Adrenal gland (tissue), 12 donors: ENCODE data around the gene RASSF1. TPM values are rescaled to one million over a fixed set of nuclear protein-coding genes. Genes with fewer than 3 reads are reported as not detected.

Source experiments
- DNase-seq, 7 donors: peaks; one replicate each; pipeline ENCODE4 v3.0.0-alpha.2; 2019 to 2020
- H3K27ac ChIP-seq, 5 donors: fragments of 200-600 bp; sonication (generic) in 4 of 5; 1 replicate in 3 of 5; 2 replicates in 2 of 5; pipeline versions ENCODE4 v1.5.1 to v1.8.0; 2016 to 2020; ENCODE audit warnings: mild to moderate bottlenecking in 1 of 5
- H3K27me3 ChIP-seq: fragments of 200-600 bp; 2 replicates; pipeline ENCODE4 v1.8.0; 2021
- H3K36me3 ChIP-seq, 2 donors: fragments of 200-600 bp; replicated peaks in 1 of 2; 1 replicate in 1 of 2; 2 replicates in 1 of 2; pipeline versions ENCODE4 v1.5.1 to v1.8.0; 2018 to 2022
- H3K4me1 ChIP-seq, 2 donors: fragments of 200-600 bp; replicated peaks in 1 of 2; 1 replicate in 1 of 2; 2 replicates in 1 of 2; pipeline versions ENCODE4 v1.5.1 to v1.8.0; 2018 to 2021
- H3K4me3 ChIP-seq, 4 donors: fragments of 200-600 bp; sonication (generic) in 3 of 4; one replicate each; pipeline ENCODE4 v1.5.1; 2016 to 2018
- H3K9me3 ChIP-seq, 3 donors: fragments of 200-600 bp; sonication (generic) in 1 of 3; replicated peaks in 1 of 3; 1 replicate in 2 of 3; 2 replicates in 1 of 3; pipeline versions ENCODE4 v1.5.1 to v1.8.0; 2016 to 2021
- POLR2A ChIP-seq, 2 donors: fragments of 450-650 bp; IDR thresholded peaks; one replicate each; pipeline ENCODE4 v1.6.1; 2017; ENCODE audit warnings: antibody characterized with exemption in 2 of 2, mild to moderate bottlenecking in 2 of 2, moderate library complexity in 1 of 2
- WGBS, 4 donors: extraction: QIAGEN DNeasy Blood & Tissue Kit in 2 of 4; methylation state at CpG; one replicate each; pipeline versions ENCODE4 v1.1.5 to v1.1.7; 2013 to 2017; 5-methylcytosine and 5-hydroxymethylcytosine counted together
- intact Hi-C, 2 donors: fragments of 100-400 bp; cut with DNase I; formaldehyde crosslinking; loops; one replicate each; pipeline versions ENCODE4 v1.14.1 to v1.15.0; 2022 to 2023
- polyA plus RNA-seq, 3 donors: library from polyadenylated mRNA; stranded (reverse); fragments of 200-250 nt in 2 of 3; fragments of 350-450 nt in 1 of 3; fragmentation: Illumina TruSeq in 1 of 3; extraction: RNeasy Lipid Tissue Mini Kit (QIAGEN cat#74804) in 1 of 3; gene quantifications; one replicate each; pipeline ENCODE4 v1.2.3, GENCODE V29; 2013 to 2014
- total RNA-seq, 9 donors: library from RNA; depleted of rRNA in 4 of 9; stranded (reverse); fragments of >200 nt in 4 of 9; fragments of 120-200 nt in 1 of 9; fragmentation: NEBNext Ultra II Directional in 1 of 9; extraction: Animal tissue kit (Norgen Biotek cat#: 25700) in 1 of 9; gene quantifications; one replicate each; pipeline versions ENCODE4 v1.1.0 to v1.2.4, GENCODE V29; 2013 to 2023
- TF ChIP-seq, protein P1 (sequence below), 6 experiments: fragments of 450-650 bp in 4 of 6; fragments of 200-600 bp in 2 of 6; sonication (generic) in 1 of 6; IDR thresholded peaks; 1 replicate in 5 of 6; 2 replicates in 1 of 6; pipeline versions ENCODE4 v1.5.1 to v1.8.0; 2016 to 2021; ENCODE audit warnings: antibody characterized with exemption in 6 of 6, mild to moderate bottlenecking in 2 of 6, moderate library complexity in 1 of 6
- donor health status: healthy with polysubstance abuse.
- donor health status: Bipolar disorder and iron deficiency.
- donor health status: DM: yes; HTN: yes; CAD: no.
- donor health status: DM: no; HTN: no; CAD: no.
- donor health status: DM: no; HTN: no; CAD: no.
- donor health status: DM: yes; HTN: yes; CAD: no.

The RASSF1 gene
- total and polyA plus RNA-seq, 12 donors, result 9.6 to 27.4 (median 14.7) TPM

DNA sequence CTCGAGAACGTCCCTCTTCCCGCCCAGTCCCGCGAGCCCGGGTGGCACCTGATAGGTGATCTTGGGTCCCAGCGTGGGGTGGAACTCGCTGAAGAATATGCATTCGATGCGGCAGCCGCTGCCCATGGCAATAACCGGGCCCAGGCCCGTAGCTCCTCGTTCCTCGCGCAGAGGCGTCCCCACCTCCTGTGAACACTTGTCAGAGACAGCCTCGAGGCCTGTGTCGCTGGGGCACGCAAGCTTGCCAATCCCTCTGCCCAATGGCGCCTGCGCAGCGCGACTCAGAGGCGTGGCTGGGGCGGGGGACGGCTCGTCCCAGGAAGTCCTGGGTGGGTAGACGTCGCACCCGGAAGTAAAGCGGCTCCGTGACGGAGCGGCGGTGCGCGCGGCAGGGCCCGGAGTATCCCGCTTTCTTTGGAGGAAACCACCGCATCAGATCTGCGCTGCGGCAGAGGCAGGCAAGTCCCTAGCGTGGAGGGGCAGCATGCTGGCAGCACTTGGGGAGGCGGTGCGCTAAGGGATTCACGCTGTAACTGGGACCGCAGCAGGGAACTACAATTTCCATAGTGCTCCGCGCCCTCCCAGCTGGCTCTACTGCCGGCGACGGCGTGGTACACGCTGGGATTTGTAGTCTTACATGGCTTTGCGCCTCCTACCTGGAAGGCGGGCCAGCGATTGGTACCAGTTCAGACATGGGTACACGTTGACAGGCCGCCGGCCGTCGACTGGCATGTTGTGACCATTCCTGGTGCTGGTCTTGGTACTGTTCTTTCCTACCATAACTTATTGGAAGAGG, 10.1 kb upstream of the RASSF1 start, which contains the start of the genes CYB561D2 and NPRL2:
Gene CYB561D2, plus strand, starts transcription at position 336 of the 796 bp plus-strand sequence. CDS start 572 bp downstream, outside the sequence.
Gene NPRL2, minus strand, starts transcription at position 249 of the 796 bp plus-strand sequence. Its CDS starts 123 bp downstream, at position 126.
- intact Hi-C loops, result no loop called here
- peak within 1 kb of the TSS in 3 of 4 donors; percentile 10 to 96 (median 47) for H3K4me3 ChIP-seq
- DNase-seq, result peak; percentile 97 to 98 (median 98)
- no peaks in the 10 kb centered on the region for H3K27me3 ChIP-seq
- TF ChIP-seq, protein P1, sequence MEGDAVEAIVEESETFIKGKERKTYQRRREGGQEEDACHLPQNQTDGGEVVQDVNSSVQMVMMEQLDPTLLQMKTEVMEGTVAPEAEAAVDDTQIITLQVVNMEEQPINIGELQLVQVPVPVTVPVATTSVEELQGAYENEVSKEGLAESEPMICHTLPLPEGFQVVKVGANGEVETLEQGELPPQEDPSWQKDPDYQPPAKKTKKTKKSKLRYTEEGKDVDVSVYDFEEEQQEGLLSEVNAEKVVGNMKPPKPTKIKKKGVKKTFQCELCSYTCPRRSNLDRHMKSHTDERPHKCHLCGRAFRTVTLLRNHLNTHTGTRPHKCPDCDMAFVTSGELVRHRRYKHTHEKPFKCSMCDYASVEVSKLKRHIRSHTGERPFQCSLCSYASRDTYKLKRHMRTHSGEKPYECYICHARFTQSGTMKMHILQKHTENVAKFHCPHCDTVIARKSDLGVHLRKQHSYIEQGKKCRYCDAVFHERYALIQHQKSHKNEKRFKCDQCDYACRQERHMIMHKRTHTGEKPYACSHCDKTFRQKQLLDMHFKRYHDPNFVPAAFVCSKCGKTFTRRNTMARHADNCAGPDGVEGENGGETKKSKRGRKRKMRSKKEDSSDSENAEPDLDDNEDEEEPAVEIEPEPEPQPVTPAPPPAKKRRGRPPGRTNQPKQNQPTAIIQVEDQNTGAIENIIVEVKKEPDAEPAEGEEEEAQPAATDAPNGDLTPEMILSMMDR (IDR thresholded peaks at IDR 0.05), result peak in 1 of 6 experiments; percentile 1
- peak; percentile 63 to 92 for TF ChIP-seq POLR2A (IDR thresholded peaks at IDR 0.05)
- H3K36me3 ChIP-seq, result peaks cover 0 to 46% of the 10 kb centered on the region in 2 donors
- 0 to 1% (median 1%) methylated on average over 2 to 64 of the region's 64 CpGs for WGBS, 4 donors
- peaks cover 20 to 34% of the 10 kb centered on the region in 2 donors for H3K4me1 ChIP-seq
- H3K9me3 ChIP-seq, result no peaks in the 10 kb centered on the region
- H3K27ac ChIP-seq, result peak within 1 kb of the TSS; percentile 55 to 99 (median 80)

GRCh38 chr3:50350213-50350526, 9.5 kb upstream of the RASSF1 start:
- Histone ChIP-seq H3K36me3 (peaks cover 0 to 41% of the 10 kb centered on the region in 2 donors), H3K27ac (peak overlapping the region in 4 of 5 donors; percentile 79 to 99 (median 86)), H3K4me1 (peaks cover 25 to 34% of the 10 kb centered on the region in 2 donors), H3K9me3 (no peaks in the 10 kb centered on the region), H3K4me3 (peak overlapping the region in 3 of 4 donors; percentile 10 to 96 (median 47)), H3K27me3 (no peaks in the 10 kb centered on the region)
- no peak for TF ChIP-seq POLR2A (IDR thresholded peaks at IDR 0.05)
- TF ChIP-seq, protein P1 (IDR thresholded peaks at IDR 0.05), result no peak
- intact Hi-C loops, result no loop called here
- 6 to 22% (median 9%) methylated on average over 4 to 7 of the region's 7 CpGs for WGBS, 4 donors
- DNase-seq, result no peak

- H3K27me3 ChIP-seq, result no peaks in the 10 kb centered on the region
- H3K4me3 ChIP-seq, result no peak overlapping the region
- H3K27ac ChIP-seq, result peak overlapping the region in 2 of 5 donors; percentile 13 to 27
- no peaks in the 10 kb centered on the region for H3K9me3 ChIP-seq
- intact Hi-C loops, result loop anchor here (2.0 to 5.0 kb wide), 2 partner anchors 192 to 195 kb away; no protein-coding TSS in a partner anchor
- H3K4me1 ChIP-seq, result peaks cover 26 to 34% of the 10 kb centered on the region in 2 donors
- H3K36me3 ChIP-seq, result peaks cover 0 to 16% of the 10 kb centered on the region in 2 donors
- TF ChIP-seq POLR2A (IDR thresholded peaks at IDR 0.05), result no peak
- TF ChIP-seq, protein P1 (IDR thresholded peaks at IDR 0.05), result peak; percentile 33 to 67 (median 60)
- peak; percentile 69 to 90 (median 81) for DNase-seq
- 5 to 28% (median 16%) methylated on average over 10 to 14 of the region's 14 CpGs for WGBS, 4 donors
Observed at GRCh38 chr3:50347187-50347813, 6.7 kb upstream of the RASSF1 start.
